ENCODE data around the gene ASL.

DNA sequence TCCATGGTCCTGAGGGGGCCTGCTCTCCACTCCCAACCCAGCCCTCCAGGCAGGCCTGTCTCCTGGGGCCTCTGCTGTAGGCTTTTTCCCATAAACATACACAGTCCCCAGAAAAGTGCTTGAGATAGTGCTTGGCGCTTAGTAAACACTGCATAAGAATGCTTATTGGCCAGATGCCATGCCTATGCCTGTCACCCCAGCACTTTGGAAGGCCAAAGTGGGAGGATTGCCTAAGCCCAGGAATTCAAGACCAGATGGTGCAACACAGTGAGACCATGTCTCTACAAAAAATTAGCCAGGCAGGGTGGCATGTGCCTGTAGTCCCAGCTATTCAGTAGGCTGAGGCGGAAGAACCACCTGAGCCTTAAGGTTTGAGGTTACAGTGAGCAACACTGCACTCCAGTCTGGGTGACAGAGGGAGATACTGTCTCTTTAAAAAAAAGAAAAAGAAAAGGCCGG is 24.6 kb upstream of the ASL start:
- TF ChIP-seq, protein P1, sequence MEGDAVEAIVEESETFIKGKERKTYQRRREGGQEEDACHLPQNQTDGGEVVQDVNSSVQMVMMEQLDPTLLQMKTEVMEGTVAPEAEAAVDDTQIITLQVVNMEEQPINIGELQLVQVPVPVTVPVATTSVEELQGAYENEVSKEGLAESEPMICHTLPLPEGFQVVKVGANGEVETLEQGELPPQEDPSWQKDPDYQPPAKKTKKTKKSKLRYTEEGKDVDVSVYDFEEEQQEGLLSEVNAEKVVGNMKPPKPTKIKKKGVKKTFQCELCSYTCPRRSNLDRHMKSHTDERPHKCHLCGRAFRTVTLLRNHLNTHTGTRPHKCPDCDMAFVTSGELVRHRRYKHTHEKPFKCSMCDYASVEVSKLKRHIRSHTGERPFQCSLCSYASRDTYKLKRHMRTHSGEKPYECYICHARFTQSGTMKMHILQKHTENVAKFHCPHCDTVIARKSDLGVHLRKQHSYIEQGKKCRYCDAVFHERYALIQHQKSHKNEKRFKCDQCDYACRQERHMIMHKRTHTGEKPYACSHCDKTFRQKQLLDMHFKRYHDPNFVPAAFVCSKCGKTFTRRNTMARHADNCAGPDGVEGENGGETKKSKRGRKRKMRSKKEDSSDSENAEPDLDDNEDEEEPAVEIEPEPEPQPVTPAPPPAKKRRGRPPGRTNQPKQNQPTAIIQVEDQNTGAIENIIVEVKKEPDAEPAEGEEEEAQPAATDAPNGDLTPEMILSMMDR (IDR thresholded peaks at IDR 0.05), result no peak
- no peak for TF ChIP-seq REST (IDR thresholded peaks at IDR 0.05; ENCODE audit: low read depth, low read length)
- 0 out of 2 replicates have a peak, but pooled peaks have one; percentile 60 for TF ChIP-seq SIN3A (IDR thresholded peaks at IDR 0.05; ENCODE audit: borderline replicate concordance, low read depth, low read length)
- peak; percentile 76 for TF ChIP-seq TEAD4 (IDR thresholded peaks at IDR 0.05; ENCODE audit: borderline replicate concordance, insufficient read depth)
- TF ChIP-seq, protein P2, sequence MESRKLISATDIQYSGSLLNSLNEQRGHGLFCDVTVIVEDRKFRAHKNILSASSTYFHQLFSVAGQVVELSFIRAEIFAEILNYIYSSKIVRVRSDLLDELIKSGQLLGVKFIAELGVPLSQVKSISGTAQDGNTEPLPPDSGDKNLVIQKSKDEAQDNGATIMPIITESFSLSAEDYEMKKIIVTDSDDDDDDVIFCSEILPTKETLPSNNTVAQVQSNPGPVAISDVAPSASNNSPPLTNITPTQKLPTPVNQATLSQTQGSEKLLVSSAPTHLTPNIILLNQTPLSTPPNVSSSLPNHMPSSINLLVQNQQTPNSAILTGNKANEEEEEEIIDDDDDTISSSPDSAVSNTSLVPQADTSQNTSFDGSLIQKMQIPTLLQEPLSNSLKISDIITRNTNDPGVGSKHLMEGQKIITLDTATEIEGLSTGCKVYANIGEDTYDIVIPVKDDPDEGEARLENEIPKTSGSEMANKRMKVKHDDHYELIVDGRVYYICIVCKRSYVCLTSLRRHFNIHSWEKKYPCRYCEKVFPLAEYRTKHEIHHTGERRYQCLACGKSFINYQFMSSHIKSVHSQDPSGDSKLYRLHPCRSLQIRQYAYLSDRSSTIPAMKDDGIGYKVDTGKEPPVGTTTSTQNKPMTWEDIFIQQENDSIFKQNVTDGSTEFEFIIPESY (IDR thresholded peaks at IDR 0.05; ENCODE audit: borderline replicate concordance, low read depth), result no peak
- no peak for TF ChIP-seq YY1 (IDR thresholded peaks at IDR 0.05; ENCODE audit: low read depth)
- TF ChIP-seq TAF1 (IDR thresholded peaks at IDR 0.05; ENCODE audit: borderline replicate concordance, low read depth, low read length), result 0 out of 2 replicates have a peak, but pooled peaks have one; percentile 19

Measured in SK-N-SH (cell line).